Keratinocyte (primary cell): Measurements from ENCODE around the gene TSHZ2.
"Not testable (repeated sequence)": the region's sequence is repeated elsewhere in the genome, so short reads cannot be mapped to it uniquely, and the experiment has no call there.

Experiments
- CTCF ChIP-seq, 3 experiments: IDR thresholded peaks in 1 of 3; conservative IDR thresholded peaks in 1 of 3; optimal IDR thresholded peaks in 1 of 3; 2 replicates in 2 of 3; 3 replicates in 1 of 3; pipeline versions ENCODE3 to v1.5.1; 2011; ENCODE audit warnings: low read length in 3 of 3, mild to moderate bottlenecking in 3 of 3, moderate library complexity in 2 of 3, control low read depth in 1 of 3, inconsistent platforms in 1 of 3; ENCODE audit not compliant: insufficient read depth in 2 of 3; ENCODE audit errors: extremely low read depth in 1 of 3
- EZH2 ChIP-seq: IDR thresholded peaks from one replicate; pipeline ENCODE4 v1.6.1; 2012; ENCODE audit warnings: inconsistent platforms, mild to moderate bottlenecking, low read length, moderate library complexity

- not testable (repeated sequence) for TF ChIP-seq EZH2; CTCF (optimal IDR thresholded peaks at IDR 0.05 in 1 of 3, IDR thresholded peaks at IDR 0.05 in 1 of 3, conservative IDR thresholded peaks at IDR 0.05 in 1 of 3; ENCODE audit: extremely low read depth in 1 of 3, insufficient read depth in 2 of 3, low read length in 3 of 3)
These were observed 531.9 kb downstream of the TSHZ2 start for GRCh38 chr20:53504106-53504505.
